ENCODE results near the gene B9D2.

Gene B9D2

GRCh38 chr19:41324921-41325639, 38.9 kb downstream of the B9D2 start:
- Histone ChIP-seq H3K9ac (ENCODE audit: low read depth, low read length) (peak overlapping the region; percentile 86), H3K4me3 (ENCODE audit: low read length) (peak overlapping the region; percentile 48), H3K27me3 (ENCODE audit: control insufficient read depth, insufficient read depth, low read length) (no peaks in the 10 kb centered on the region), H3K4me1 (ENCODE audit: control insufficient read depth, insufficient read depth, low read length) (peaks cover 85% of the 10 kb centered on the region), H3K9me3 (replicated peaks; ENCODE audit: low read length) (no peaks in the 10 kb centered on the region), H3K4me2 (ENCODE audit: low read length) (peak overlapping the region; percentile 76), H3K36me3 (ENCODE audit: insufficient read depth, low read length) (peaks cover 41% of the 10 kb centered on the region)

GRCh38 chr19:41324231-41324702, 39.7 kb downstream of the B9D2 start:
- Histone ChIP-seq H3K9me3 (replicated peaks; ENCODE audit: low read length) (no peaks in the 10 kb centered on the region), H3K4me3 (ENCODE audit: low read length) (peak overlapping the region; percentile 37), H3K36me3 (ENCODE audit: insufficient read depth, low read length) (peaks cover 48% of the 10 kb centered on the region), H3K9ac (ENCODE audit: low read depth, low read length) (peak overlapping the region; percentile 86), H3K4me1 (ENCODE audit: control insufficient read depth, insufficient read depth, low read length) (peaks cover 89% of the 10 kb centered on the region), H3K4me2 (ENCODE audit: low read length) (peak overlapping the region; percentile 76), H3K27me3 (ENCODE audit: control insufficient read depth, insufficient read depth, low read length) (no peaks in the 10 kb centered on the region)

GRCh38 chr19:41323430-41324125, 40.4 kb downstream of the B9D2 start:
- H3K4me2 ChIP-seq (ENCODE audit: low read length), result peak overlapping the region; percentile 76
- no peaks in the 10 kb centered on the region for H3K9me3 ChIP-seq (replicated peaks; ENCODE audit: low read length)
- no peaks in the 10 kb centered on the region for H3K27me3 ChIP-seq (ENCODE audit: control insufficient read depth, insufficient read depth, low read length)
- peak overlapping the region; percentile 86 for H3K9ac ChIP-seq (ENCODE audit: low read depth, low read length)
- H3K4me3 ChIP-seq (ENCODE audit: low read length), result peak overlapping the region; percentile 37
- H3K36me3 ChIP-seq (ENCODE audit: insufficient read depth, low read length), result peaks cover 50% of the 10 kb centered on the region
- peaks cover 87% of the 10 kb centered on the region for H3K4me1 ChIP-seq (ENCODE audit: control insufficient read depth, insufficient read depth, low read length)

GRCh38 chr19:41323023-41323422, 40.9 kb downstream of the B9D2 start:
- no peaks in the 10 kb centered on the region for H3K9me3 ChIP-seq (replicated peaks; ENCODE audit: low read length)
- H3K4me3 ChIP-seq (ENCODE audit: low read length), result peak overlapping the region; percentile 20
- peaks cover 81% of the 10 kb centered on the region for H3K4me1 ChIP-seq (ENCODE audit: control insufficient read depth, insufficient read depth, low read length)
- peak overlapping the region; percentile 76 for H3K4me2 ChIP-seq (ENCODE audit: low read length)
- peaks cover 48% of the 10 kb centered on the region for H3K36me3 ChIP-seq (ENCODE audit: insufficient read depth, low read length)
- H3K9ac ChIP-seq (ENCODE audit: low read depth, low read length), result peak overlapping the region; percentile 86
- H3K27me3 ChIP-seq (ENCODE audit: control insufficient read depth, insufficient read depth, low read length), result no peaks in the 10 kb centered on the region

DNA sequence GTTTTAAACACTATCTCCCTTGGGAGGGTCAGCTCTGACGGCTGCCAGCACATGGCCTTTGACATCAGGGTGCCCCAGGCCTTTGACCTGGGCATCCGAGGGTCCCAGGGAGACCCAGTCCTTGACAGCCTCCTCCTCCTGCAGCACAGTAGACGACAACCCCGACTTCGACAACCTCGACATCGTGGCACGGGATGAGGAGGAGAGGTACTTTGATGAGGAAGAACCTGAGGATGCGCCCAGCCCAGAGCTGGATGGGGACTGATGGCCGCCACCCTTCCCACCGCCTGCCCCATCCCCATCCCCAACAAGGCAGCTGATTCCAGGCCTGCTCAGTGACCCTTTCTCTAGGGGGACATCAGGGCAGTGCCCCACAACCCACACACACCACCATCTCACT, 41.5 kb downstream of the B9D2 start:
- no peaks in the 10 kb centered on the region for H3K9me3 ChIP-seq (replicated peaks; ENCODE audit: low read length)
- H3K27me3 ChIP-seq (ENCODE audit: control insufficient read depth, insufficient read depth, low read length), result no peaks in the 10 kb centered on the region
- H3K4me1 ChIP-seq (ENCODE audit: control insufficient read depth, insufficient read depth, low read length), result peaks cover 76% of the 10 kb centered on the region
- H3K4me2 ChIP-seq (ENCODE audit: low read length), result peak overlapping the region; percentile 76
- peak overlapping the region; percentile 86 for H3K9ac ChIP-seq (ENCODE audit: low read depth, low read length)
- peaks cover 45% of the 10 kb centered on the region for H3K36me3 ChIP-seq (ENCODE audit: insufficient read depth, low read length)
- H3K4me3 ChIP-seq (ENCODE audit: low read length), result no peak overlapping the region

- H3K4me1 ChIP-seq (ENCODE audit: control insufficient read depth, insufficient read depth, low read length), result peaks cover 68% of the 10 kb centered on the region
- H3K36me3 ChIP-seq (ENCODE audit: insufficient read depth, low read length), result peaks cover 52% of the 10 kb centered on the region
- H3K9ac ChIP-seq (ENCODE audit: low read depth, low read length), result peak overlapping the region; percentile 86
- no peak overlapping the region for H3K4me3 ChIP-seq (ENCODE audit: low read length)
- H3K27me3 ChIP-seq (ENCODE audit: control insufficient read depth, insufficient read depth, low read length), result no peaks in the 10 kb centered on the region
- H3K4me2 ChIP-seq (ENCODE audit: low read length), result peak overlapping the region; percentile 8
- H3K9me3 ChIP-seq (replicated peaks; ENCODE audit: low read length), result no peaks in the 10 kb centered on the region
Observed at GRCh38 chr19:41321600-41322270, 42.2 kb downstream of the B9D2 start.

GRCh38 chr19:41321204-41321599, 42.7 kb downstream of the B9D2 start:
- H3K4me3 ChIP-seq (ENCODE audit: low read length), result no peak overlapping the region
- H3K27me3 ChIP-seq (ENCODE audit: control insufficient read depth, insufficient read depth, low read length), result no peaks in the 10 kb centered on the region
- H3K9ac ChIP-seq (ENCODE audit: low read depth, low read length), result no peak overlapping the region
- no peaks in the 10 kb centered on the region for H3K9me3 ChIP-seq (replicated peaks; ENCODE audit: low read length)
- H3K4me2 ChIP-seq (ENCODE audit: low read length), result no peak overlapping the region
- H3K4me1 ChIP-seq (ENCODE audit: control insufficient read depth, insufficient read depth, low read length), result peaks cover 63% of the 10 kb centered on the region
- peaks cover 58% of the 10 kb centered on the region for H3K36me3 ChIP-seq (ENCODE audit: insufficient read depth, low read length)

- H3K4me1 ChIP-seq (ENCODE audit: control insufficient read depth, insufficient read depth, low read length), result peaks cover 57% of the 10 kb centered on the region
- H3K36me3 ChIP-seq (ENCODE audit: insufficient read depth, low read length), result peaks cover 63% of the 10 kb centered on the region
- H3K4me2 ChIP-seq (ENCODE audit: low read length), result no peak overlapping the region
Observed at GRCh38 chr19:41320568-41320967, 43.4 kb downstream of the B9D2 start.

GRCh38 chr19:41320185-41320518, 43.8 kb downstream of the B9D2 start:
- H3K4me1 ChIP-seq (ENCODE audit: control insufficient read depth, insufficient read depth, low read length), result peaks cover 53% of the 10 kb centered on the region
- H3K4me3 ChIP-seq (ENCODE audit: low read length), result no peak overlapping the region
- H3K36me3 ChIP-seq (ENCODE audit: insufficient read depth, low read length), result peaks cover 63% of the 10 kb centered on the region
- no peaks in the 10 kb centered on the region for H3K9me3 ChIP-seq (replicated peaks; ENCODE audit: low read length)
- H3K9ac ChIP-seq (ENCODE audit: low read depth, low read length), result no peak overlapping the region
- no peak overlapping the region for H3K4me2 ChIP-seq (ENCODE audit: low read length)
- no peaks in the 10 kb centered on the region for H3K27me3 ChIP-seq (ENCODE audit: control insufficient read depth, insufficient read depth, low read length)

More at GRCh38 chr19:41320568-41320967, 43.4 kb downstream of the B9D2 start:
- Histone ChIP-seq H3K4me3 (ENCODE audit: low read length) (no peak overlapping the region), H3K27me3 (ENCODE audit: control insufficient read depth, insufficient read depth, low read length) (no peaks in the 10 kb centered on the region), H3K9ac (ENCODE audit: low read depth, low read length) (no peak overlapping the region), H3K9me3 (replicated peaks; ENCODE audit: low read length) (no peaks in the 10 kb centered on the region)

DNA sequence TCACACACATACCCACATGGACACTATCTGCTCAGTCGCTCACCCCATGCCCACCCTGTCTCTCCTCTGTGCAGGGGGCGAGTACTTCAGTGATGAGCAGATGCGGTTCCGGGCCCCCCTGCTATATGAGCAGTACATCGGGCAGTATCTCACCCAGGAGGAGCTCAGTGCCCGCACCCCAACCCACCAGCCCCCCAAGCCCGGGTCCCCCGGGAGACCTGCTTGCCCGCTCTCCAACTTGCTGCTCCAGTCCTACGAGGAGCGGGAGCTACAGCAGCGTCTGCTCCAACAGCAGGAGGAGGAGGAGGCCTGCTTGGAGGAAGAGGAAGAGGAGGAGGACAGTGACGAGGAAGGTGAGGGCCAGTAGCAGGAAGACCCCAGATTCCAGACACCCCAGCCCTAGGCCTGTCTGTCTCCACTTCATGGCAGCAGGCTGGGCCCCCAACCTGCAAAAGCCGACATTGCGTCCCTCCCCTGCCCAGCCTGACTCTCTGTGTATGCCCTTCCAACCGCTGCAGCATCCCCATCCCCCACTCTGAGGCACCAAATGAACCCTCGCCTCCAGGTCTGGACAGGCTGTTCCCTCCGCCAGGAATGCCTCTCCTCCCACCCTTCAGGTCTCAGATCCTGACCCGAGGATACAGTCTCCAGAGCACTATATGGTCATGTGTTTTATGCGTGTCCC, 44.3 kb downstream of the B9D2 start:
- peaks cover 63% of the 10 kb centered on the region for H3K36me3 ChIP-seq (ENCODE audit: insufficient read depth, low read length)
- H3K4me1 ChIP-seq (ENCODE audit: control insufficient read depth, insufficient read depth, low read length), result peaks cover 47% of the 10 kb centered on the region
- H3K9ac ChIP-seq (ENCODE audit: low read depth, low read length), result no peak overlapping the region
- no peaks in the 10 kb centered on the region for H3K27me3 ChIP-seq (ENCODE audit: control insufficient read depth, insufficient read depth, low read length)
- no peak overlapping the region for H3K4me2 ChIP-seq (ENCODE audit: low read length)
- no peaks in the 10 kb centered on the region for H3K9me3 ChIP-seq (replicated peaks; ENCODE audit: low read length)
- H3K4me3 ChIP-seq (ENCODE audit: low read length), result no peak overlapping the region
